ENCODE measurements around the gene KLK1. TPM values are rescaled to one million over a fixed set of nuclear protein-coding genes. Genes with fewer than 3 reads are reported as not detected.
A peak's percentile ranks its signal among the peaks of the same experiment; 100 is the strongest.
"Not testable (repeated sequence)": the region's sequence is repeated elsewhere in the genome, so short reads cannot be mapped to it uniquely, and the experiment has no call there.

Gene KLK1
- polyA plus RNA-seq, 1 donor from 2014 or later, result not detected

- not testable (repeated sequence) for H4K20me1 ChIP-seq (ENCODE audit: insufficient read depth); H3K79me2 ChIP-seq (replicated peaks; ENCODE audit: insufficient read depth, low read length); H3K4me3 ChIP-seq (ENCODE audit: low read length); H3K9me2 ChIP-seq (ENCODE audit: insufficient read depth, low read length); H3K36me3 ChIP-seq (ENCODE audit: insufficient read depth, low read length); H3K4me2 ChIP-seq (ENCODE audit: low read length); H3K9me3 ChIP-seq (ENCODE audit: low read length); H2AFZ ChIP-seq (ENCODE audit: low read depth, low read length); H3F3A ChIP-seq (ENCODE audit: insufficient read depth, low read length, poor library complexity, severe bottlenecking); H3K27ac ChIP-seq (ENCODE audit: low read length); H3K9ac ChIP-seq (ENCODE audit: low read length); H3K27me3 ChIP-seq (ENCODE audit: insufficient read depth, low read depth, low read length)
- TF ChIP-seq SMC3 (conservative IDR thresholded peaks at IDR 0.05; ENCODE audit: poor library complexity), result peak; percentile 14
Observed at GRCh38 chr19:50783848-50784152, 39.8 kb downstream of the KLK1 start.

GRCh38 chr19:50780753-50781435 lies 42.7 kb downstream of the KLK1 start:
- Histone ChIP-seq H3K27ac (ENCODE audit: low read length) (no peak overlapping the region), H3K4me2 (ENCODE audit: low read length) (no peak overlapping the region), H3K9me2 (ENCODE audit: insufficient read depth, low read length) (no peaks in the 10 kb centered on the region), H3K36me3 (ENCODE audit: insufficient read depth, low read length) (no peaks in the 10 kb centered on the region), H3K27me3 (ENCODE audit: insufficient read depth, low read depth, low read length) (peaks cover 26% of the 10 kb centered on the region), H3K9ac (ENCODE audit: low read length) (no peak overlapping the region), H4K20me1 (ENCODE audit: insufficient read depth) (no peaks in the 10 kb centered on the region), H3F3A (ENCODE audit: insufficient read depth, low read length, poor library complexity, severe bottlenecking) (no peaks in the 10 kb centered on the region), H3K79me2 (replicated peaks; ENCODE audit: insufficient read depth, low read length) (no peaks in the 10 kb centered on the region), H2AFZ (ENCODE audit: low read depth, low read length) (no peak overlapping the region), H3K4me3 (ENCODE audit: low read length) (no peak overlapping the region), H3K9me3 (ENCODE audit: low read length) (no peaks in the 10 kb centered on the region)
- TF ChIP-seq CTCF (IDR thresholded peaks at IDR 0.05; ENCODE audit: poor library complexity, severe bottlenecking) (no peak), TAF1 (IDR thresholded peaks at IDR 0.05; ENCODE audit: low read depth) (no peak)

- Histone ChIP-seq H3K9me3 (ENCODE audit: low read length) (no peaks in the 10 kb centered on the region), H3K36me3 (ENCODE audit: insufficient read depth, low read length) (no peaks in the 10 kb centered on the region), H3K4me2 (ENCODE audit: low read length) (no peak overlapping the region), H3F3A (ENCODE audit: insufficient read depth, low read length, poor library complexity, severe bottlenecking) (no peaks in the 10 kb centered on the region), H3K9ac (ENCODE audit: low read length) (no peak overlapping the region), H3K27me3 (ENCODE audit: insufficient read depth, low read depth, low read length) (peaks cover 26% of the 10 kb centered on the region), H3K79me2 (replicated peaks; ENCODE audit: insufficient read depth, low read length) (no peaks in the 10 kb centered on the region), H2AFZ (ENCODE audit: low read depth, low read length) (no peak overlapping the region), H3K4me3 (ENCODE audit: low read length) (no peak overlapping the region), H3K9me2 (ENCODE audit: insufficient read depth, low read length) (no peaks in the 10 kb centered on the region), H4K20me1 (ENCODE audit: insufficient read depth) (no peaks in the 10 kb centered on the region), H3K27ac (ENCODE audit: low read length) (peak overlapping the region; percentile 2)
- no peak for TF ChIP-seq EZH2 (IDR thresholded peaks at IDR 0.05; ENCODE audit: borderline replicate concordance, insufficient read depth, low read length, poor library complexity, severe bottlenecking)
- peak; percentile 15 for TF ChIP-seq SMC3 (conservative IDR thresholded peaks at IDR 0.05; ENCODE audit: poor library complexity)
- TF ChIP-seq, protein P1, sequence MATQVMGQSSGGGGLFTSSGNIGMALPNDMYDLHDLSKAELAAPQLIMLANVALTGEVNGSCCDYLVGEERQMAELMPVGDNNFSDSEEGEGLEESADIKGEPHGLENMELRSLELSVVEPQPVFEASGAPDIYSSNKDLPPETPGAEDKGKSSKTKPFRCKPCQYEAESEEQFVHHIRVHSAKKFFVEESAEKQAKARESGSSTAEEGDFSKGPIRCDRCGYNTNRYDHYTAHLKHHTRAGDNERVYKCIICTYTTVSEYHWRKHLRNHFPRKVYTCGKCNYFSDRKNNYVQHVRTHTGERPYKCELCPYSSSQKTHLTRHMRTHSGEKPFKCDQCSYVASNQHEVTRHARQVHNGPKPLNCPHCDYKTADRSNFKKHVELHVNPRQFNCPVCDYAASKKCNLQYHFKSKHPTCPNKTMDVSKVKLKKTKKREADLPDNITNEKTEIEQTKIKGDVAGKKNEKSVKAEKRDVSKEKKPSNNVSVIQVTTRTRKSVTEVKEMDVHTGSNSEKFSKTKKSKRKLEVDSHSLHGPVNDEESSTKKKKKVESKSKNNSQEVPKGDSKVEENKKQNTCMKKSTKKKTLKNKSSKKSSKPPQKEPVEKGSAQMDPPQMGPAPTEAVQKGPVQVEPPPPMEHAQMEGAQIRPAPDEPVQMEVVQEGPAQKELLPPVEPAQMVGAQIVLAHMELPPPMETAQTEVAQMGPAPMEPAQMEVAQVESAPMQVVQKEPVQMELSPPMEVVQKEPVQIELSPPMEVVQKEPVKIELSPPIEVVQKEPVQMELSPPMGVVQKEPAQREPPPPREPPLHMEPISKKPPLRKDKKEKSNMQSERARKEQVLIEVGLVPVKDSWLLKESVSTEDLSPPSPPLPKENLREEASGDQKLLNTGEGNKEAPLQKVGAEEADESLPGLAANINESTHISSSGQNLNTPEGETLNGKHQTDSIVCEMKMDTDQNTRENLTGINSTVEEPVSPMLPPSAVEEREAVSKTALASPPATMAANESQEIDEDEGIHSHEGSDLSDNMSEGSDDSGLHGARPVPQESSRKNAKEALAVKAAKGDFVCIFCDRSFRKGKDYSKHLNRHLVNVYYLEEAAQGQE (IDR thresholded peaks at IDR 0.05; ENCODE audit: borderline replicate concordance), result no peak
- TF ChIP-seq RAD21 (conservative IDR thresholded peaks at IDR 0.05), result no peak
Observed at GRCh38 chr19:50779504-50780457, 43.8 kb downstream of the KLK1 start.

Measured in neural cell (in vitro differentiated cells).